GM19099 (cell line): Measurements from ENCODE around the gene NEMP2.

ENCODE experiments used
- POLR2A ChIP-seq: IDR thresholded peaks from 3 replicates; pipeline ENCODE4 v1.6.1; 2011; ENCODE audit warnings: low read depth; ENCODE audit not compliant: insufficient read length; ENCODE audit errors: extremely low read depth

NEMP2 gene

GRCh38 chr2:190534310-190535120, at the start of gene NEMP2:
NEMP2 (minus strand) TSS chr2:190534722; CDS start chr2:190534655, 67 bp downstream.
- TF ChIP-seq POLR2A = peak; percentile 94

GRCh38 chr2:190583507-190584337, 49.2 kb upstream of the NEMP2 start:
- no peak for TF ChIP-seq POLR2A

- no peak for TF ChIP-seq POLR2A
These were observed 48.4 kb upstream of the NEMP2 start for GRCh38 chr2:190582736-190583506.

GRCh38 chr2:190582019-190582418, 47.5 kb upstream of the NEMP2 start:
- TF ChIP-seq POLR2A = no peak

GRCh38 chr2:190579915-190580846, 45.7 kb upstream of the NEMP2 start:
- TF ChIP-seq POLR2A = no peak

- no peak for TF ChIP-seq POLR2A
These were observed 44.5 kb upstream of the NEMP2 start for GRCh38 chr2:190579058-190579410.

- TF ChIP-seq POLR2A = no peak
These were observed 43.9 kb upstream of the NEMP2 start for GRCh38 chr2:190578158-190579057.

GRCh38 chr2:190576573-190576972, 42.1 kb upstream of the NEMP2 start:
- TF ChIP-seq POLR2A = no peak

GRCh38 chr2:190575263-190575662, 40.7 kb upstream of the NEMP2 start:
- TF ChIP-seq POLR2A = no peak

- no peak for TF ChIP-seq POLR2A
These were observed 39.6 kb upstream of the NEMP2 start for GRCh38 chr2:190574169-190574568.

GRCh38 chr2:190572246-190572645, 37.7 kb upstream of the NEMP2 start:
- TF ChIP-seq POLR2A = no peak

GRCh38 chr2:190571686-190572085, 37.2 kb upstream of the NEMP2 start:
- no peak for TF ChIP-seq POLR2A

- TF ChIP-seq POLR2A = no peak
These were observed 36.3 kb upstream of the NEMP2 start for GRCh38 chr2:190570871-190571270.
